CD14-positive monocyte (primary cell): Measurements from ENCODE around the gene SYT2. TPM values are rescaled to one million over a fixed set of nuclear protein-coding genes. Genes with fewer than 3 reads are reported as not detected.

Experiments used
- DNase-seq, 3 donors: peaks; one replicate each; pipeline ENCODE4 v3.0.0-alpha.2; 2011 to 2022
- H2AFZ ChIP-seq: 2 replicates; pipeline ENCODE4 v1.6.0; 2012; ENCODE audit warnings: mild to moderate bottlenecking, low read depth, low read length, inconsistent platforms; ENCODE audit not compliant: insufficient read depth, poor library complexity, severe bottlenecking
- H3K27ac ChIP-seq, 2 donors: 1 replicate in 1 of 2; 2 replicates in 1 of 2; pipeline ENCODE4 v1.5.1; 2012 to 2013; ENCODE audit warnings: low read length in 2 of 2, control low read depth in 1 of 2, inconsistent platforms in 1 of 2, low read depth in 1 of 2, mild to moderate bottlenecking in 1 of 2
- H3K27me3 ChIP-seq, 2 donors: one replicate each; pipeline versions ENCODE4 v1.6.0 to v1.6.1; 2011 to 2013; ENCODE audit warnings: low read length in 2 of 2; ENCODE audit not compliant: control insufficient read depth in 2 of 2, insufficient read depth in 2 of 2
- H3K36me3 ChIP-seq, 2 donors: replicated peaks in 1 of 2; 1 replicate in 1 of 2; 2 replicates in 1 of 2; pipeline versions ENCODE4 v1.5.1 to v1.6.1; 2012 to 2013; ENCODE audit warnings: low read length in 2 of 2, control low read depth in 1 of 2, inconsistent platforms in 1 of 2, mild to moderate bottlenecking in 1 of 2; ENCODE audit not compliant: insufficient read depth in 2 of 2, control insufficient read depth in 1 of 2
- H3K4me1 ChIP-seq, 2 donors: 1 replicate in 1 of 2; 2 replicates in 1 of 2; pipeline versions ENCODE4 v1.5.1 to v1.6.1; 2012 to 2013; ENCODE audit warnings: low read length in 2 of 2, control low read depth in 1 of 2, inconsistent platforms in 1 of 2, mild to moderate bottlenecking in 1 of 2, moderate library complexity in 1 of 2; ENCODE audit not compliant: insufficient read depth in 2 of 2, control insufficient read depth in 1 of 2
- H3K4me2 ChIP-seq: replicated peaks from 2 replicates; pipeline ENCODE3; 2012; ENCODE audit warnings: low read length, moderate library complexity, mild to moderate bottlenecking; ENCODE audit not compliant: poor library complexity, severe bottlenecking; ENCODE audit errors: extremely low read depth
- H3K4me3 ChIP-seq, 3 experiments: fragments of 200-600 bp in 1 of 3; sonication (generic) in 1 of 3; replicated peaks in 1 of 3; 1 replicate in 2 of 3; 2 replicates in 1 of 3; pipeline ENCODE4 v1.5.1; 2011 to 2013; ENCODE audit warnings: low read length in 3 of 3, mild to moderate bottlenecking in 3 of 3, control low read depth in 2 of 3, low read depth in 2 of 3, inconsistent platforms in 1 of 3, moderate library complexity in 1 of 3
- H3K79me2 ChIP-seq: 2 replicates; pipeline ENCODE4 v1.6.0; 2012; ENCODE audit warnings: mild to moderate bottlenecking, control low read depth, inconsistent platforms, low read length, moderate library complexity; ENCODE audit not compliant: insufficient read depth
- H3K9ac ChIP-seq: 2 replicates; pipeline ENCODE4 v1.6.0; 2017; ENCODE audit warnings: low read length, mild to moderate bottlenecking; ENCODE audit not compliant: insufficient read depth, poor library complexity, severe bottlenecking
- H3K9me3 ChIP-seq, 2 donors: replicated peaks in 1 of 2; 1 replicate in 1 of 2; 2 replicates in 1 of 2; pipeline versions ENCODE4 v1.5.1 to v1.6.1; 2012 to 2013; ENCODE audit warnings: low read length in 2 of 2, control low read depth in 1 of 2; ENCODE audit not compliant: control insufficient read depth in 1 of 2, insufficient read depth in 1 of 2
- H4K20me1 ChIP-seq: 2 replicates; pipeline ENCODE4 v1.6.0; 2012; ENCODE audit warnings: mild to moderate bottlenecking, low read length, control low read depth, moderate library complexity; ENCODE audit not compliant: insufficient read depth
- H3K27ac Mint-ChIP-seq, 7 donors: one replicate each; pipeline ENCODE4 v1.8.0; 2020; ENCODE audit warnings: mild to moderate bottlenecking in 7 of 7, mixed read lengths in 7 of 7, moderate library complexity in 6 of 7, inconsistent platforms in 2 of 7
- H3K27me3 Mint-ChIP-seq, 3 donors: one replicate each; pipeline ENCODE4 v1.8.0; 2021 to 2022; ENCODE audit warnings: low read depth in 3 of 3, mild to moderate bottlenecking in 3 of 3, mixed read lengths in 3 of 3, moderate library complexity in 3 of 3, inconsistent platforms in 1 of 3
- H3K36me3 Mint-ChIP-seq, 2 donors: one replicate each; pipeline ENCODE4 v1.8.0; 2020; ENCODE audit warnings: mixed read lengths in 2 of 2, inconsistent platforms in 1 of 2, mild to moderate bottlenecking in 1 of 2
- H3K4me1 Mint-ChIP-seq: one replicate; pipeline ENCODE4 v1.8.0; 2020; ENCODE audit warnings: mild to moderate bottlenecking, mixed read lengths
- H3K4me3 Mint-ChIP-seq, 2 donors: one replicate each; pipeline ENCODE4 v1.8.0; 2020; ENCODE audit warnings: mild to moderate bottlenecking in 2 of 2, mixed read lengths in 2 of 2, moderate library complexity in 1 of 2
- H3K9me3 Mint-ChIP-seq, 7 donors: one replicate each; pipeline ENCODE4 v1.8.0; 2020 to 2022; ENCODE audit warnings: mixed read lengths in 7 of 7, mild to moderate bottlenecking in 6 of 7, moderate library complexity in 6 of 7, inconsistent platforms in 2 of 7
- CTCF ChIP-seq: fragments of 200-600 bp; IDR thresholded peaks from one replicate; pipeline ENCODE4 v1.8.0; 2022; ENCODE audit warnings: antibody characterized with exemption, mild to moderate bottlenecking
- WGBS: methylation state at CpG from one replicate; pipeline ENCODE4 v1.1.5; 2013; ENCODE audit warnings: missing lambda C conversion rate; ENCODE audit not compliant: insufficient coverage; 5-methylcytosine and 5-hydroxymethylcytosine counted together
- intact Hi-C, 2 donors: fragments of 100-400 bp; cut with micrococcal nuclease; formaldehyde crosslinking; loops; one replicate each; pipeline versions ENCODE4 v1.15.0 to v1.15.1; 2023
- polyA plus RNA-seq, 3 donors: library from polyadenylated mRNA; depleted of rRNA in 1 of 3; unstranded in 2 of 3; stranded (reverse) in 1 of 3; fragments of 300-500 nt in 2 of 3; fragments of >200 nt in 1 of 3; fragmentation: Illumina TruSeq in 2 of 3; gene quantifications; 1 replicate in 2 of 3; 2 replicates in 1 of 3; pipeline ENCODE4 v1.2.3, GENCODE V29; 2012 to 2021

Gene SYT2
- polyA plus RNA-seq, 3 donors, result not detected

DNA sequence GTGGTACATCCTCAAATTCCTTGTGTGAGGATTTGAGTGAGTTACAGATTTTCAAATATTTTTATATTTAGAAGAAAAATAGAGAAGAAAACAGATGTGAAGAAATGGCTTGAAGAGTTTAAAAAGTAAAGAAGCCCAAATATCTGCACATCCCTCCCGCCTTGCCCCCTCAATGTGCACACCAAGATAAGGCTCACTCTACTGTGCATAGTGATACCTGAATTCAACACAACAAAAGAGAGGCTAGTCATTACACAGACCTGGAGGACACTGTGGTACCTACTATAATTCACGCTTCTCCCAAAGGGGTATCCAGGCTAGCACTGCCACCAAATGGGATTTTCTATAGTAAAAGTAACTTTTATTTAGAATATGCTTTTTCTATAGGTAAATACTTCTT lies 44.0 kb upstream of the SYT2 start:
- no peak overlapping the region for H3K4me3 Mint-ChIP-seq
- peaks cover 68 to 96% of the 10 kb centered on the region in 2 donors for H3K36me3 ChIP-seq
- peaks cover 59 to 79% of the 10 kb centered on the region in 2 donors for H3K36me3 Mint-ChIP-seq
- intact Hi-C loops, result loop anchor here in 1 of 2 donors (10.0 kb wide), 1 partner anchor 111 kb away; no protein-coding TSS in a partner anchor
- H3K9me3 ChIP-seq, result no peaks in the 10 kb centered on the region
- TF ChIP-seq CTCF, result no peak
- H3K9me3 Mint-ChIP-seq, result peaks cover 0 to 1% (median 0%) of the 10 kb centered on the region in 7 donors
- no peak overlapping the region for H3K4me3 ChIP-seq
- H3K4me2 ChIP-seq, result no peak overlapping the region
- no peaks in the 10 kb centered on the region for H3K27me3 Mint-ChIP-seq
- no peak overlapping the region for H2AFZ ChIP-seq
- no peak for DNase-seq
- H3K4me1 ChIP-seq, result peaks cover 0 to 10% of the 10 kb centered on the region in 2 donors
- H3K27me3 ChIP-seq, result no peaks in the 10 kb centered on the region
- no peak overlapping the region for H3K27ac ChIP-seq
- peaks cover 16% of the 10 kb centered on the region for H3K4me1 Mint-ChIP-seq
- no peaks in the 10 kb centered on the region for H4K20me1 ChIP-seq
- no peaks in the 10 kb centered on the region for H3K79me2 ChIP-seq
- 100% methylated on average over 1 of the region's 2 CpGs for WGBS
- no peak overlapping the region for H3K9ac ChIP-seq
- H3K27ac Mint-ChIP-seq, result no peak overlapping the region

GRCh38 chr1:202752774-202753173 lies 42.5 kb upstream of the SYT2 start:
- Histone ChIP-seq H3K4me3 (no peak overlapping the region), H3K27me3 (no peaks in the 10 kb centered on the region), H3K4me2 (no peak overlapping the region), H3K9me3 (no peaks in the 10 kb centered on the region), H3K9ac (no peak overlapping the region), H3K79me2 (no peaks in the 10 kb centered on the region), H4K20me1 (no peaks in the 10 kb centered on the region), H3K27ac (no peak overlapping the region), H3K4me1 (peaks cover 0 to 10% of the 10 kb centered on the region in 2 donors), H2AFZ (no peak overlapping the region), H3K36me3 (peaks cover 73 to 96% of the 10 kb centered on the region in 2 donors)
- H3K36me3 Mint-ChIP-seq, result peaks cover 68 to 83% of the 10 kb centered on the region in 2 donors
- TF ChIP-seq CTCF, result no peak
- H3K27ac Mint-ChIP-seq, result no peak overlapping the region
- no peak overlapping the region for H3K4me3 Mint-ChIP-seq
- no peaks in the 10 kb centered on the region for H3K27me3 Mint-ChIP-seq
- H3K4me1 Mint-ChIP-seq, result peaks cover 14% of the 10 kb centered on the region
- WGBS, result no CpG with 5 or more reads among the region's 3 CpGs
- peak in 1 of 3 donors; percentile 43 for DNase-seq
- intact Hi-C loops, result loop anchor here in 1 of 2 donors (10.0 kb wide), 1 partner anchor 112 kb away; no protein-coding TSS in a partner anchor
- H3K9me3 Mint-ChIP-seq, result peaks cover 0 to 1% (median 0%) of the 10 kb centered on the region in 7 donors
